ENCODE measurements around the gene SLC35B2. TPM values are rescaled to one million over a fixed set of nuclear protein-coding genes. Genes with fewer than 3 reads are reported as not detected.
A peak's percentile ranks its signal among the peaks of the same experiment; 100 is the strongest.

Gene SLC35B2
- total RNA-seq, 4 donors from 2014 or later = 9.7 to 34.4 (median 21.2) TPM

DNA sequence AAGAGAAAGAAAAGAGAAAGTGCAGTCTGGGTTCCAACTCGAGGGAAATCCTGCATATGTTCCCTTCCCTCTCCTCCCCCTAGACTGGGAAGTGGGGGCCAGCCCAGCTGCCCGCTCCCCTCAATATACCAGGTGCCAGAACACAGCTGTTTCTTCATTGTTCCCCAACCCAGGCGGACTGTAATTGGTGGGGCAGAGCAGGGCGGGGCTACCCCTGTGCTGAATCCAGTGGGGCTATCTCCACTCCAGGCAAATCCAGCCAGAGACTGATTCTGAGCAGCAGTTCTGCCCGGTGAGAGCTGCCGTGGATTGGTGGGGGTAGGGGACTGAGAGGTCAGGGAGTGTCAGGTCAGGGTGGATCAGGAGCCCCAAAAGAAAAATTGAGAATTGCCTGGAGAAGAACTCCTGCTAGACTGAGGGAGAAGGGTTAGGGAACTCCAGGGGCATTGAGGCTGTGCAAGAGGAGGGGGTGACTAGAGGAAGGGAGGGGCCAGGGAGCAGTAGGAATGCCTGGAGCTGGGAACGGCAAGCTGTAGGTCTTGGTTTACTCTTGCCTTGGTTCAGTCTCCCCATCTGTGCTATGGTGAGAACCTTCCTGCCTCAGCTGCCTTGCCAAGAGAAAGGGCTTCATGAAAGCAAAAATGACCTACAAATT lies 40.5 kb downstream of the SLC35B2 start, which contains the start of gene MYMX:
Gene MYMX (plus strand): TSS at position 250 of the 655 bp plus-strand sequence. CDS start 546 bp downstream, outside the sequence.
- intact Hi-C loops (cut with DNase I) = no loop called here
- no peaks in the 10 kb centered on the region for H3K27me3 ChIP-seq
- TF ChIP-seq, protein P1, sequence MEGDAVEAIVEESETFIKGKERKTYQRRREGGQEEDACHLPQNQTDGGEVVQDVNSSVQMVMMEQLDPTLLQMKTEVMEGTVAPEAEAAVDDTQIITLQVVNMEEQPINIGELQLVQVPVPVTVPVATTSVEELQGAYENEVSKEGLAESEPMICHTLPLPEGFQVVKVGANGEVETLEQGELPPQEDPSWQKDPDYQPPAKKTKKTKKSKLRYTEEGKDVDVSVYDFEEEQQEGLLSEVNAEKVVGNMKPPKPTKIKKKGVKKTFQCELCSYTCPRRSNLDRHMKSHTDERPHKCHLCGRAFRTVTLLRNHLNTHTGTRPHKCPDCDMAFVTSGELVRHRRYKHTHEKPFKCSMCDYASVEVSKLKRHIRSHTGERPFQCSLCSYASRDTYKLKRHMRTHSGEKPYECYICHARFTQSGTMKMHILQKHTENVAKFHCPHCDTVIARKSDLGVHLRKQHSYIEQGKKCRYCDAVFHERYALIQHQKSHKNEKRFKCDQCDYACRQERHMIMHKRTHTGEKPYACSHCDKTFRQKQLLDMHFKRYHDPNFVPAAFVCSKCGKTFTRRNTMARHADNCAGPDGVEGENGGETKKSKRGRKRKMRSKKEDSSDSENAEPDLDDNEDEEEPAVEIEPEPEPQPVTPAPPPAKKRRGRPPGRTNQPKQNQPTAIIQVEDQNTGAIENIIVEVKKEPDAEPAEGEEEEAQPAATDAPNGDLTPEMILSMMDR (IDR thresholded peaks at IDR 0.05) = no peak
- no peak for TF ChIP-seq POLR2A (IDR thresholded peaks at IDR 0.05)
- peak within 1 kb of the TSS in 3 of 4 donors; percentile 86 to 95 (median 90) for H3K27ac ChIP-seq
- WGBS, 2 donors = 16 to 23% methylated on average over 4 to 5 of the region's 7 CpGs
- H3K36me3 ChIP-seq = no peaks in the 10 kb centered on the region
- H3K4me1 ChIP-seq = peaks cover 37 to 56% (median 42%) of the 10 kb centered on the region in 3 donors
- H3K9me3 ChIP-seq = no peaks in the 10 kb centered on the region
- no peak for DNase-seq
- H3K4me3 ChIP-seq = no peak within 1 kb of the TSS

DNA sequence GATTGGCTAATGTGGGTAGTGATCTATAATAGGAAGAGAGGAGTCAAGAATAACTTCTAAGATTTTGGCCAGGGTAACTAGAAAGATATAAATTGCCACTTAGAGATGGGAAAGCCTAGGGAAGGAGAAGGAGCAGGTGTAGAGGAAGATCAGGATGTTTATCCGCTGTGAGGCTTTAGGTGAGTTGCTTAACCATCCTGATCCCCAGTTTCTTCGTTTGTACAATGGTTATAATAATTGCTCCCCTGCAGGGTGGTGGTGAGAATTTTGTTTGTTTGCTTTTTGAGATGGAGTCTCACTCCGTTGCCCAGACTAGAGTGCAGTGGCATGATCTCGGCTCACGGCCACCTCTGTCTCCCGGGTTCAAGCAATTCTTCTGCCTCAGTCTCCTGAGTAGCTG lies 43.0 kb downstream of the SLC35B2 start:
- DNase-seq = no peak
- H3K36me3 ChIP-seq = no peaks in the 10 kb centered on the region
- peaks cover 18 to 31% (median 25%) of the 10 kb centered on the region in 3 donors for H3K4me1 ChIP-seq
- no peak overlapping the region for H3K27ac ChIP-seq
- intact Hi-C loops (cut with DNase I) = no loop called here
- no peak overlapping the region for H3K4me3 ChIP-seq
- 90% methylated on average over 6 of the region's 6 CpGs for WGBS, 2 donors
- H3K9me3 ChIP-seq = no peaks in the 10 kb centered on the region
- TF ChIP-seq POLR2A (IDR thresholded peaks at IDR 0.05) = no peak
- TF ChIP-seq, protein P1 (IDR thresholded peaks at IDR 0.05) = no peak
- no peaks in the 10 kb centered on the region for H3K27me3 ChIP-seq

DNA sequence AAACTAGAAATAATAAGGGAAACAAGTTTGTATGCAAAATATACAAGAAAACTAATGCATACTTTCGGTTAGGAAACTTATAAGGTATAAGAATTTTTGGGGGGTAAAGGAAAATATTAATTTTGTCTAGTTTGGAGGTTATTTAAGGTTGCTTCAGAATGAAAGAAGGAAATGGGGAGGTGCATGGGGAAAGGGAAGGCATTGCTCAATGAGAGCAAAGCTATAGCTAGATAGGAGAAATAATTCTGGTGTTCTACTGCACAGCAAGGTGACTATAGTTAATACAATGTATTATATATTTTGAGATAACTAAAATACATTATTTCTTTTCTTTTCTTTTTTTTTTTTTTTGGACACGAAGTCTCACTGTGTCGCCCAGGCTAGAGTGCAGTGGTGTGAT lies 46.0 kb downstream of the SLC35B2 start:
- no peaks in the 10 kb centered on the region for H3K27me3 ChIP-seq
- H3K36me3 ChIP-seq = no peaks in the 10 kb centered on the region
- intact Hi-C loops (cut with DNase I) = no loop called here
- H3K27ac ChIP-seq = no peak overlapping the region
- no peaks in the 10 kb centered on the region for H3K9me3 ChIP-seq
- 64 to 97% methylated on average over 3 of the region's 3 CpGs for WGBS, 2 donors
- H3K4me3 ChIP-seq = no peak overlapping the region
- peaks cover 0 to 9% (median 0%) of the 10 kb centered on the region in 3 donors for H3K4me1 ChIP-seq
- TF ChIP-seq POLR2A (IDR thresholded peaks at IDR 0.05) = no peak
- TF ChIP-seq, protein P1 (IDR thresholded peaks at IDR 0.05) = no peak
- no peak for DNase-seq

DNA sequence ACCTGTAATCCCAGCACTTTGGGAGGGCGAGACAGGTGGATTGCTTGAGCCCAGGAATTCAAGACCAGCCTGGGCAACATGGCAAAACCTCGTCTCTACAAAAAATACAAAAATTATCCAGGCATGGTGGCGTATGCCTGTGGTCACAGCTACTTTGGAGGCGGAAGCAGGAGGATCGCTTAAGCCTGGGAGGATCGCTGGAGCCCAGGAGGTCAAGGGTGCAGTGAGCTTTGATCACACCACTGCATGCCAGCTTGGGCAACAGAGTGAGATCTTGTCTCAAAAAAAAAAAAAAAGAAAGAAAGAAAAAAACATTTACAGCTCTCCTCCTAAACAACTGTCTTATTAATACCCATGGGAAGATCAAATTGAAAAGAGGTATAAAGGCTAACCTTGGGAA lies 49.4 kb downstream of the SLC35B2 start:
- TF ChIP-seq, protein P1 (IDR thresholded peaks at IDR 0.05) = no peak
- TF ChIP-seq POLR2A (IDR thresholded peaks at IDR 0.05) = no peak
- Histone ChIP-seq H3K4me1 (peaks cover 0 to 14% (median 0%) of the 10 kb centered on the region in 3 donors), H3K4me3 (no peak overlapping the region), H3K9me3 (no peaks in the 10 kb centered on the region), H3K36me3 (no peaks in the 10 kb centered on the region), H3K27me3 (no peaks in the 10 kb centered on the region), H3K27ac (no peak overlapping the region)
- WGBS, 2 donors = 88 to 96% methylated on average over 5 to 6 of the region's 6 CpGs
- no peak for DNase-seq
- intact Hi-C loops (cut with DNase I) = no loop called here

Small RNAs within 50 kb of the gene (small RNA-seq; reads per million reads assigned to genes)
- gene RN7SL811P = 0 reads per million in 4 donors

Other genes starting within 250 kb of the SLC35B2 start
- 10 to 100 TPM; 41.7 to 60.3 (median 53.6) TPM for gene MRPL14, start 130.1 kb downstream of the SLC35B2 start, total RNA-seq
- 10 to 100 TPM; 27.8 to 56.3 (median 45.5) TPM for gene TMEM63B, start 130.0 kb downstream of the SLC35B2 start, total RNA-seq
- under 1 TPM in 2 of 4 donors, not detected in 2; 0.57 to 1.00 TPM for gene CAPN11, start 98.7 kb downstream of the SLC35B2 start, total RNA-seq
- gene MYMX, start 40.6 kb downstream of the SLC35B2 start, total RNA-seq = not detected
- gene SLC29A1, start 33.9 kb downstream of the SLC35B2 start, total RNA-seq = 10 to 100 TPM; 12.7 to 24.8 (median 22.3) TPM
- gene HSP90AB1, start 10.4 kb downstream of the SLC35B2 start, total RNA-seq = 100 to 1,000 TPM; 433 to 696 (median 601) TPM
- 10 to 100 TPM in 3 of 4 donors, 1 to 10 TPM in 1; 8.6 to 11.2 (median 10.2) TPM for gene NFKBIE, start 8.0 kb upstream of the SLC35B2 start, total RNA-seq
- not detected for gene TMEM151B, start 12.9 kb upstream of the SLC35B2 start, total RNA-seq
- gene AARS2, start 55.8 kb upstream of the SLC35B2 start, total RNA-seq = 10 to 100 TPM in 3 of 4 donors, 1 to 10 TPM in 1; 9.0 to 21.9 (median 12.2) TPM
- not detected for gene SPATS1, start 85.1 kb upstream of the SLC35B2 start, total RNA-seq
- 10 to 100 TPM in 3 of 4 donors, 1 to 10 TPM in 1; 10.0 to 19.3 (median 14.7) TPM for gene CDC5L, start 130.2 kb upstream of the SLC35B2 start, total RNA-seq

All from esophagus squamous epithelium (tissue), 5 donors.